LNCAP (cell line): ENCODE measurements around the gene BHLHE41.

ENCODE experiments used
- TF ChIP-seq, protein P1 (sequence below): fragments of 450-650 bp; IDR thresholded peaks from 2 replicates; pipeline ENCODE4 v1.5.1; 2017; ENCODE audit warnings: mild to moderate bottlenecking

Gene BHLHE41

DNA sequence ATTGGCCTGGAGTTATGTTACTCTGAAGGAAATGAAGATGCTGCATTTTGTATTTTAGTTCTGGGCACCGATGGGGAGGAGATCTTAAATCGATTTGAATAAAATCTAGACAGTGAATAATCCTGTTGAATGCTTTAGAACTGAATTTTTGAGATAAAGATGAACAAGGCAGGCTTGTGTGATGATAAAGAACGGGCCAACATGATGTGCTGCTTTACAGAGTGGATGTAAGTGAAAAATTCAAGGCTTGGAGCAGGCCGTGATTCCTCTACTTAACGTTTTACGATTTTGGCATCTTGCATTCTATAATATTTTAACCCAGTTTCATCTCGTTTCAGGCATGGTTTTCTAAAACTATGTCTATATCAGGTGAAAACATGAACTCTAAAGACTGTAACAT, 23.5 kb upstream of the BHLHE41 start:
- TF ChIP-seq, protein P1, sequence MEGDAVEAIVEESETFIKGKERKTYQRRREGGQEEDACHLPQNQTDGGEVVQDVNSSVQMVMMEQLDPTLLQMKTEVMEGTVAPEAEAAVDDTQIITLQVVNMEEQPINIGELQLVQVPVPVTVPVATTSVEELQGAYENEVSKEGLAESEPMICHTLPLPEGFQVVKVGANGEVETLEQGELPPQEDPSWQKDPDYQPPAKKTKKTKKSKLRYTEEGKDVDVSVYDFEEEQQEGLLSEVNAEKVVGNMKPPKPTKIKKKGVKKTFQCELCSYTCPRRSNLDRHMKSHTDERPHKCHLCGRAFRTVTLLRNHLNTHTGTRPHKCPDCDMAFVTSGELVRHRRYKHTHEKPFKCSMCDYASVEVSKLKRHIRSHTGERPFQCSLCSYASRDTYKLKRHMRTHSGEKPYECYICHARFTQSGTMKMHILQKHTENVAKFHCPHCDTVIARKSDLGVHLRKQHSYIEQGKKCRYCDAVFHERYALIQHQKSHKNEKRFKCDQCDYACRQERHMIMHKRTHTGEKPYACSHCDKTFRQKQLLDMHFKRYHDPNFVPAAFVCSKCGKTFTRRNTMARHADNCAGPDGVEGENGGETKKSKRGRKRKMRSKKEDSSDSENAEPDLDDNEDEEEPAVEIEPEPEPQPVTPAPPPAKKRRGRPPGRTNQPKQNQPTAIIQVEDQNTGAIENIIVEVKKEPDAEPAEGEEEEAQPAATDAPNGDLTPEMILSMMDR: no peak

DNA sequence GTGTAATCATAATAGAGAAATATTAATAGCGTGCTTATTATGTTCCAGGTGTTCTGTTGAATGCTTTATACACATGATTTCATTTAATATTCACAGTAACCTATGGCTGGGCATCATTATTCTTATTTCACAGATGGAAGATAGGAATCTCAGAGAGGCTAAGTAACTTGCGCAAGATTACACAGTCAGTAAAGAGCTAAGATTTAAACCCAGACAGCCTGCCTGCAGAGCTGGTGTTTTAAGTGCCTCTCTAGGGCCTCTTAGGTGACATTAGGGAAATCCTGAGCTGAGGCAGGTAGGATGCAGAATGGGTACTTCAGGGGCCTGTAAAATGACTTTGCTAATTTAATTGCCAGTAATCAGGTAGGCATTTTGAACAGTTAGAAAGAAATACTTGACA, 18.5 kb upstream of the BHLHE41 start:
- TF ChIP-seq, protein P1: no peak

DNA sequence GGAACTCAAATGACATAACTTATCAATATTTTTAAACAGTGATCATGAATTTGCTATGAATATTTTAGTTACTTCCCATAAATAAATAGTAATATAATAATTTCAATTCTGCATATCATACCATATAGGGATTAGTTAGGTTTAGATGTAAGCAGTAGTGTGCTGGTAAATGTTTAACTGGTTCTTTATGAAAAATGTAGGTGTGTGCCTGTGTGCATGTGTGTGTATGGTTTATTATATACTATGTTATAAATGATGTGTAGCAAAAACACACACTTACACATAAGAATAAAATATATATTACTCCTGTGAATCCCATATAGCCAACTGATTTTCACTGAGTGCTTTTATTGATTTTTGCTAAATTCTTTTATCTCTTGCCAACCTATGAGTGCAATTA, 14.0 kb upstream of the BHLHE41 start:
- TF ChIP-seq, protein P1: no peak

DNA sequence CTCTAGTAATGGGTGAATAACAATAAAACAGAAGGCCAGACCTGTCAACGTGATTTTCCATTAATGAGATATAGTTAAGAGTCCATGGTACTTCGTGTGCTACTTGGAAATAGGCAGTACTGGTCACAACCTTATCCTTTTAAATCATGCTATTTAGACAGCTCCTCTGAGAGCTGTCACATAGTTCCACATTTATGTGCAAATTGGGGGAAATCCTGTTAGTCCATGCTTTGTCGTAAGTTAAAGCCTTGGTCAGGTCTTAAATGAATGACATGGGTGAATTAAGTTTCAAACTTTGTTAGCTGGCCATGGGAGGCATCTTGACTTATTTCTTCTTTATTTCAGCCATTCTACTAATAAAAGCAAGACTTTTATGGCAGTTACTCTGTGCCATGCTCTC, 11.9 kb upstream of the BHLHE41 start:
- TF ChIP-seq, protein P1: no peak

DNA sequence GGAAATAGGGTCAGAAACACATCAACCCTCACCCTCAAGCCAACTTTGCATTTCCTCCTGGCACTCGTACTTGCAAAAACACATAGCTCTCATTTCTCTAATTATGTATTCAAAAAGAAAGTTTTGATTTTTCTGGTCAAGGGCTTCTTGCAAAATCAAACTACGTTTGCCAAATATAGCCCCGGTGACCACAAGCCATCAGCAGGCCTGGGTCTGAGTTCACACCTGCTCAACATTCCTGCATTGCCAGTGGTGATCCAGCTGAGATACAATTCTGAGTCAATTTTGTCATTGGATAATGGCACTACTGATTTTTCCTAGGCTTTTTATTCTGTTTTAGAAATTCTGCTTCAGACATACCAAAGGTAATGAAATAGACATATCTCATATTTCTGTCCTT, 10.7 kb upstream of the BHLHE41 start:
- TF ChIP-seq, protein P1: no peak

DNA sequence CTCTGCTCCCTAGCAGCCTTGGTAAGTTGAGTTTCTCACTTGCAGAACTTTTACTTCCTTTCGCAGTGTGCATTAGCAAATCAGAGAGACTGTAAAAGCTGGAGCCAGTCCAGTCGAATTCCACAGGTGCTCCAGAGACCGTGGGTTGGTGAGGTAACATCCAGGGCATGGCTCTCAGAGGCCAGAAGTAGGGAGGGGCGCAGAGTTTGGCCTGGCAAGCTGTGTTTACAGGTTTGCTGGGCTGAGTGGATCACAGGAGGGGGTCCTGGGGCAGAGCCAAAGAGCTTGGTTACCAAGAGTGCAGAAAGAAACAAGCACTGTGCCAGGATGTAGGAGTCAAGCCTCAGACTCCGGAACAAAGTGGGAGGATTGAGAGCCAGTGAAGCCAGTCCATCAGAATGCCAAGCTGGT, 10.2 kb upstream of the BHLHE41 start:
- TF ChIP-seq, protein P1: no peak

DNA sequence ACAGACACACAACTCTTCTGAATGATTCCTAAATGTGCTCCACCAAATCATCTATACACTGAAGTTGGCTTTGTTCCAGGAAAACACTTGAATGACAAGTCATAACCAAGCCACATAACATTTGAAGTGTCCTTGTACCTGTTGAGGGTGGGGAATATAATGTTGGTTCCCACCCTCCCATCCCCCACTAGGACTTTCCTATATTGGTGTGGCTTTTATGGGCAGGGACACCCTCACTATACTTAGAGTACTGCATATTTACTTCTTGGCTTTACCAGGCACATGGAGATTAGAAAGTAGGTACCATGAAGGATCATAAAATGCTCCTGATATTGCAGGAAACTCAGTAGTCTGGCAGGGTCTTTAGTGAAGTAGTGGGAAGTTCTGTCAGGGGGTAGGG, 9.7 kb upstream of the BHLHE41 start:
- TF ChIP-seq, protein P1: no peak

DNA sequence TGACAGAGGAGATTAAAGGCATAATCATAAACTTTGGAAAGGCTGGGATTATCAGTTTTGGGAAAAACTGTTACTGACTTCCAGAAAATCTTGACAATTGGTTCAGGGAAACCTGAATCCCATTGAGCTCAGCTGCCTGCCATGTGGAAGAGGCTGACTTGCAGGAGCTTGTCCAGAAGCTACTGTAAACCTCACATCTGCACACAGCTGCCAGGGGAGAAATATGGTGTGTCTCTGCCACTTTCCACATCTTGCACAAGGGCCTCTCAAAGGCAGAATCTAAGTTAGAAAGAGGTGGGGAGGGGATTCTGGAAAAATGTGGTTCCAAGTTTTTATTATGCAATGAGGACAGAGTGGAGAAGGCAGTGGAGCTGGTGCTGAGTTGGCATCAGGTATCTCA, 8.7 kb upstream of the BHLHE41 start:
- TF ChIP-seq, protein P1: no peak
